Neural progenitor cell (in vitro differentiated cells): Measurements from ENCODE around the gene NDOR1. TPM values are rescaled to one million over a fixed set of nuclear protein-coding genes. Genes with fewer than 3 reads are reported as not detected.

Experiments
- DNase-seq: peaks from one replicate; pipeline ENCODE4 v3.0.0-alpha.2; 2016; ENCODE audit warnings: low spot score
- H2AFZ ChIP-seq: fragments of 200-600 bp; sonication (generic); replicated peaks from 2 replicates; pipeline ENCODE4 v1.6.1; 2016; ENCODE audit warnings: antibody characterized with exemption
- H3F3A ChIP-seq: fragments of 200-600 bp; sonication (generic); 2 replicates; pipeline ENCODE4 v1.6.1; 2016; ENCODE audit warnings: antibody characterized with exemption, low read depth
- H3K27ac ChIP-seq: fragments of 200-600 bp; sonication (generic); 2 replicates; pipeline ENCODE4 v1.5.1; 2016; ENCODE audit warnings: mild to moderate bottlenecking
- H3K27me3 ChIP-seq: fragments of 200-600 bp; sonication (generic); 2 replicates; pipeline ENCODE4 v1.6.1; 2016; ENCODE audit warnings: mild to moderate bottlenecking, moderate library complexity
- H3K36me3 ChIP-seq: fragments of 200-600 bp; sonication (generic); 2 replicates; pipeline ENCODE4 v1.5.1; 2016
- H3K4me1 ChIP-seq: fragments of 200-600 bp; sonication (generic); 2 replicates; pipeline ENCODE4 v1.6.1; 2016; ENCODE audit warnings: mixed run types
- H3K4me2 ChIP-seq: fragments of 200-600 bp; sonication (generic); 2 replicates; pipeline ENCODE4 v1.6.1; 2016
- H3K4me3 ChIP-seq: fragments of 200-600 bp; sonication (generic); 2 replicates; pipeline ENCODE4 v1.5.1; 2016
- H3K79me2 ChIP-seq: fragments of 200-600 bp; sonication (generic); 2 replicates; pipeline ENCODE4 v1.6.1; 2016; ENCODE audit warnings: low read depth
- H3K9ac ChIP-seq: fragments of 200-600 bp; sonication (generic); 2 replicates; pipeline ENCODE4 v1.6.1; 2016
- H3K9me3 ChIP-seq: fragments of 200-600 bp; sonication (generic); 2 replicates; pipeline ENCODE4 v1.5.1; 2016; ENCODE audit warnings: low read depth
- H4K20me1 ChIP-seq: fragments of 200-600 bp; sonication (generic); 2 replicates; pipeline ENCODE4 v1.6.1; 2016; ENCODE audit warnings: low read depth
- H3K27ac Mint-ChIP-seq: 3 replicates; pipeline ENCODE4 v1.8.0; 2021; ENCODE audit warnings: mixed read lengths
- H3K27me3 Mint-ChIP-seq: 2 replicates; pipeline ENCODE4 v1.8.0; 2022; ENCODE audit warnings: low read depth, mild to moderate bottlenecking, inconsistent platforms, moderate library complexity, mixed read lengths; ENCODE audit not compliant: insufficient read depth
- H3K36me3 Mint-ChIP-seq: 3 replicates; pipeline ENCODE4 v1.8.0; 2021; ENCODE audit warnings: mixed read lengths
- H3K4me1 Mint-ChIP-seq: 3 replicates; pipeline ENCODE4 v1.8.0; 2021; ENCODE audit warnings: mixed read lengths
- H3K4me3 Mint-ChIP-seq: 3 replicates; pipeline ENCODE4 v1.8.0; 2021; ENCODE audit warnings: mild to moderate bottlenecking, moderate library complexity, mixed read lengths
- H3K9me3 Mint-ChIP-seq: 3 replicates; pipeline ENCODE4 v1.8.0; 2020; ENCODE audit warnings: mixed read lengths
- EZH2 ChIP-seq: fragments of 200-600 bp; sonication (generic); IDR thresholded peaks from 2 replicates; pipeline ENCODE4 v1.6.1; 2017; ENCODE audit warnings: antibody characterized with exemption, mild to moderate bottlenecking, moderate library complexity
- EZH2phosphoT487 ChIP-seq: fragments of 200-600 bp; sonication (generic); IDR thresholded peaks from 2 replicates; pipeline ENCODE4 v1.6.1; 2017; ENCODE audit warnings: antibody characterized with exemption
- total RNA-seq: library from RNA; depleted of rRNA; stranded (reverse); fragments of >200 nt; gene quantifications from 2 replicates; pipeline ENCODE4 v1.2.3, GENCODE V29; 2015; ENCODE audit warnings: low replicate concordance
- TF ChIP-seq, protein P1 (sequence below): fragments of 200-600 bp; sonication (generic); IDR thresholded peaks from 2 replicates; pipeline ENCODE4 v1.5.1; 2017; ENCODE audit warnings: antibody characterized with exemption, mild to moderate bottlenecking

The NDOR1 gene
- total RNA-seq, 1 donor from 2014 or later: 5.1 TPM

DNA sequence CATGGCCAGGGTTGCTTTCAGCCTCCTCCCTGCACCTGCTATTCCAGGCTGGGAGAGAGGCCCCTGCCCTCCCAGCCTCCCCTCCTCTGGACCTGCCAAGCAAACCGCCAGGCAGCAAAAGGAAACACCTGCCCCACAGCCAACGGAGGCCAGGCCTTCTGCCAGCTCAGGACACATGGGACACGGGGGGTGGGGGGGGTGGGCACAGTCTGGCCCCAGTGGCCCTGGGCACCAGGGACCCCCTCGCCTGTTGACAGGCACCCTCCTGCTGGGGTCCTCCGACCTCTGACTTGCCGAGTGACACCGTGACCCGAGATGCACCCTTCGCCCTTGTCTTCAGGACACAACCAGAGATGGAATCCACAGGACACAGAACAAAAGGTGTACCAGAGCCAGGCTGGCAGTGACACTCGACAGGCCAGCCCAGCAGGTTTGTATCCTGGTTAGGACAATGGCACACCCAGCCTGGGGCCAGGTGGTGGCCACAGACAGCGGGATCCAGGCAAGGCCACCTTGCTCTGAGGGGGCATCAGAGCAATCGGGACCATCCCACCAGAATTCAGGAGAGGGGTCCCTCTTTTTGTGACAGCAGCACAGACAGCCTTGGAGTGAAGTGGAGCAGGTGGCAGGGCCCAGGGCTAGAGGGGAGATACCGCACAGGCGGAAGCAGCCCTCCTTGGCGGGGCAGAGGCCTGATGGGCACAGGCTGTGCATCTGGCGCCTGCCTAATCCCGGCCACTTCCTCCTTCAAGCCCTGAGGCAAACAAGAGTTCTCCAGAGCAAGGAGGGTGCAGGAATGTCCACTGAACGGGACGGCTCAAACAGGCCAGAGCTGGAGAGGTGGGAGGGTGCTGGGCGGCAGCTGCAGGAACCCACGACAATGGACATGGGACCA lies 32.4 kb upstream of the NDOR1 start:
- H3K27me3 Mint-ChIP-seq: peaks cover 20% of the 10 kb centered on the region
- Histone ChIP-seq H3K9me3 (no peaks in the 10 kb centered on the region), H4K20me1 (peaks cover 47% of the 10 kb centered on the region), H3K36me3 (no peaks in the 10 kb centered on the region), H3K79me2 (no peaks in the 10 kb centered on the region), H3K9ac (no peak overlapping the region), H3F3A (peaks cover 26% of the 10 kb centered on the region), H3K4me3 (no peak overlapping the region), H2AFZ (no peak overlapping the region), H3K27me3 (peaks cover 87% of the 10 kb centered on the region), H3K27ac (no peak overlapping the region), H3K4me2 (no peak overlapping the region), H3K4me1 (peaks cover 21% of the 10 kb centered on the region)
- H3K4me1 Mint-ChIP-seq: no peaks in the 10 kb centered on the region
- no peak overlapping the region for H3K4me3 Mint-ChIP-seq
- DNase-seq: no peak
- H3K27ac Mint-ChIP-seq: peak overlapping the region; percentile 69
- H3K9me3 Mint-ChIP-seq: no peaks in the 10 kb centered on the region
- no peaks in the 10 kb centered on the region for H3K36me3 Mint-ChIP-seq
- TF ChIP-seq, protein P1, sequence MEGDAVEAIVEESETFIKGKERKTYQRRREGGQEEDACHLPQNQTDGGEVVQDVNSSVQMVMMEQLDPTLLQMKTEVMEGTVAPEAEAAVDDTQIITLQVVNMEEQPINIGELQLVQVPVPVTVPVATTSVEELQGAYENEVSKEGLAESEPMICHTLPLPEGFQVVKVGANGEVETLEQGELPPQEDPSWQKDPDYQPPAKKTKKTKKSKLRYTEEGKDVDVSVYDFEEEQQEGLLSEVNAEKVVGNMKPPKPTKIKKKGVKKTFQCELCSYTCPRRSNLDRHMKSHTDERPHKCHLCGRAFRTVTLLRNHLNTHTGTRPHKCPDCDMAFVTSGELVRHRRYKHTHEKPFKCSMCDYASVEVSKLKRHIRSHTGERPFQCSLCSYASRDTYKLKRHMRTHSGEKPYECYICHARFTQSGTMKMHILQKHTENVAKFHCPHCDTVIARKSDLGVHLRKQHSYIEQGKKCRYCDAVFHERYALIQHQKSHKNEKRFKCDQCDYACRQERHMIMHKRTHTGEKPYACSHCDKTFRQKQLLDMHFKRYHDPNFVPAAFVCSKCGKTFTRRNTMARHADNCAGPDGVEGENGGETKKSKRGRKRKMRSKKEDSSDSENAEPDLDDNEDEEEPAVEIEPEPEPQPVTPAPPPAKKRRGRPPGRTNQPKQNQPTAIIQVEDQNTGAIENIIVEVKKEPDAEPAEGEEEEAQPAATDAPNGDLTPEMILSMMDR: no peak
- no peak for TF ChIP-seq EZH2phosphoT487
- no peak for TF ChIP-seq EZH2

- H3K36me3 Mint-ChIP-seq: no peaks in the 10 kb centered on the region
- H4K20me1 ChIP-seq: peaks cover 47% of the 10 kb centered on the region
- no peak overlapping the region for H3K9ac ChIP-seq
- H3K4me1 Mint-ChIP-seq: no peaks in the 10 kb centered on the region
- no peak overlapping the region for H3K27ac Mint-ChIP-seq
- no peak for DNase-seq
- H3K9me3 ChIP-seq: no peaks in the 10 kb centered on the region
- no peaks in the 10 kb centered on the region for H3K36me3 ChIP-seq
- no peak overlapping the region for H3K4me3 Mint-ChIP-seq
- H3K4me2 ChIP-seq: peak overlapping the region; percentile 68
- peaks cover 16% of the 10 kb centered on the region for H3K4me1 ChIP-seq
- no peaks in the 10 kb centered on the region for H3K79me2 ChIP-seq
- H3F3A ChIP-seq: peaks cover 18% of the 10 kb centered on the region
- TF ChIP-seq EZH2 (no peak), EZH2phosphoT487 (no peak)
- TF ChIP-seq, protein P1: no peak
- no peaks in the 10 kb centered on the region for H3K9me3 Mint-ChIP-seq
- no peak overlapping the region for H2AFZ ChIP-seq
- H3K27ac ChIP-seq: no peak overlapping the region
- H3K4me3 ChIP-seq: no peak overlapping the region
- H3K27me3 Mint-ChIP-seq: peaks cover 20% of the 10 kb centered on the region
- peaks cover 78% of the 10 kb centered on the region for H3K27me3 ChIP-seq
Measured at GRCh38 chr9:137173796-137174664, 31.5 kb upstream of the NDOR1 start.

DNA sequence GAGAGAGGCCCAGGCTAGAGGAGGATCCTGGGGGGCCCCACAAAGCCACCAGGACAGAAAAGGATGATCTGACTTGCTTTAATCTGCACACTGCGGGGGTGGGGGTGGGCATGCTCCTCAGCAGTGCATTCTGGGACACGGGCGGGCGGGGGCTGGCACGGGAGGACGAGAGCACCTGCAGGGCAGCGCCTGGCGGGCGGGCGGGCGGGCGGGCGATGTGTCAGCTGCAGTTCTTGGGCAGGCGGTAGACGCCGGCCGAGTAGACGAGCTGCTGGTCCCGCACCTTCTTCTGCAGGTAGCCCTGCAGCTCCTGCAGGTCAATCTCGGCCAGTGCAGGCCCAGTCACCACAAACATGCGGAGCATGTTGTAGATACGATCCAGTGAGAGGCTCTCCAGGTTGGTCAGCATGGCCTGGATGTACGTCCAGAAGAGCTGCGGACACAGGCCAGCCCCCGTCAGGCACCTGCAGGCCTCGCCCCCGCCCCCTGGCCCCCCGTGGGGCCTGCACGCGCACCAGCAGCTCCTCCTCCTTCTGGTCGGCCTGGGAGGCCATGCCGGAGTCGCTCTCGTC lies 30.7 kb upstream of the NDOR1 start:
- peak overlapping the region; percentile 68 for H3K4me2 ChIP-seq
- H3K27ac Mint-ChIP-seq: no peak overlapping the region
- no peaks in the 10 kb centered on the region for H3K36me3 Mint-ChIP-seq
- TF ChIP-seq EZH2 (no peak), EZH2phosphoT487 (no peak)
- TF ChIP-seq, protein P1: no peak
- no peak overlapping the region for H3K27ac ChIP-seq
- H3K4me3 ChIP-seq: peak overlapping the region; percentile 21
- no peak overlapping the region for H2AFZ ChIP-seq
- no peaks in the 10 kb centered on the region for H3K9me3 ChIP-seq
- H3K36me3 ChIP-seq: no peaks in the 10 kb centered on the region
- H3K9ac ChIP-seq: no peak overlapping the region
- no peaks in the 10 kb centered on the region for H3K4me1 Mint-ChIP-seq
- no peaks in the 10 kb centered on the region for H3K9me3 Mint-ChIP-seq
- H3K4me1 ChIP-seq: peaks cover 13% of the 10 kb centered on the region
- peaks cover 70% of the 10 kb centered on the region for H3K27me3 ChIP-seq
- H4K20me1 ChIP-seq: peaks cover 44% of the 10 kb centered on the region
- peaks cover 20% of the 10 kb centered on the region for H3K27me3 Mint-ChIP-seq
- no peak overlapping the region for H3K4me3 Mint-ChIP-seq
- peak; percentile 55 for DNase-seq
- H3F3A ChIP-seq: peaks cover 10% of the 10 kb centered on the region
- no peaks in the 10 kb centered on the region for H3K79me2 ChIP-seq
